Fibroblast of lung (primary cell): ENCODE data around the gene CASR. TPM values are rescaled to one million over a fixed set of nuclear protein-coding genes. Genes with fewer than 3 reads are reported as not detected.

Experiments used
- DNase-seq, 2 donors: peaks; one replicate each; pipeline versions ENCODE4 v3.0.0 to v3.0.0-alpha.2; 2010; ENCODE audit warnings: low read depth in 2 of 2
- H2AFZ ChIP-seq: 2 replicates; pipeline ENCODE4 v1.5.1; 2012; ENCODE audit warnings: low read length, control low read depth, inconsistent platforms
- H3K27ac ChIP-seq: 2 replicates; pipeline ENCODE4 v1.5.1; 2011; ENCODE audit warnings: low read length, control low read depth; ENCODE audit not compliant: insufficient read depth
- H3K27me3 ChIP-seq: 2 replicates; pipeline ENCODE4 v1.5.1; 2011; ENCODE audit warnings: mild to moderate bottlenecking, low read length; ENCODE audit not compliant: control insufficient read depth, insufficient read depth
- H3K36me3 ChIP-seq: 2 replicates; pipeline ENCODE4 v1.5.1; 2011; ENCODE audit warnings: low read length; ENCODE audit not compliant: control insufficient read depth, insufficient read depth
- H3K4me1 ChIP-seq: 2 replicates; pipeline ENCODE4 v1.5.1; 2011; ENCODE audit warnings: low read length; ENCODE audit not compliant: control insufficient read depth, insufficient read depth; ENCODE audit errors: extremely low read depth
- H3K4me2 ChIP-seq: 2 replicates; pipeline ENCODE4 v1.5.1; 2011; ENCODE audit warnings: low read length, control low read depth; ENCODE audit not compliant: insufficient read depth; ENCODE audit errors: extremely low read depth
- H3K4me3 ChIP-seq, 4 experiments: fragments of 200-600 bp in 1 of 4; sonication (generic) in 1 of 4; replicated peaks in 1 of 4; 2 replicates each; pipeline ENCODE4 v1.5.1; 2011 to 2016; ENCODE audit warnings: low read length in 4 of 4, low read depth in 3 of 4, mild to moderate bottlenecking in 3 of 4, control low read depth in 2 of 4, inconsistent platforms in 1 of 4, mixed read lengths in 1 of 4; ENCODE audit not compliant: insufficient read depth in 1 of 4; ENCODE audit errors: control extremely low read depth in 1 of 4
- H3K79me2 ChIP-seq: 2 replicates; pipeline ENCODE4 v1.5.1; 2012; ENCODE audit warnings: mild to moderate bottlenecking, low read length, inconsistent platforms; ENCODE audit not compliant: control insufficient read depth, insufficient read depth
- H3K9ac ChIP-seq: 2 replicates; pipeline ENCODE4 v1.5.1; 2011; ENCODE audit warnings: mild to moderate bottlenecking, low read length, control low read depth; ENCODE audit not compliant: insufficient read depth
- H3K9me3 ChIP-seq: 2 replicates; pipeline ENCODE4 v1.5.1; 2012; ENCODE audit warnings: low read depth, low read length; ENCODE audit not compliant: control insufficient read depth, insufficient read depth
- H4K20me1 ChIP-seq: 2 replicates; pipeline ENCODE4 v1.5.1; 2011; ENCODE audit warnings: low read length; ENCODE audit not compliant: control insufficient read depth, insufficient read depth; ENCODE audit errors: extremely low read depth
- CTCF ChIP-seq, 2 donors: IDR thresholded peaks in 1 of 2; conservative IDR thresholded peaks in 1 of 2; 1 replicate in 1 of 2; 2 replicates in 1 of 2; pipeline ENCODE4 v1.5.1; 2011 to 2012; ENCODE audit warnings: low read length in 2 of 2, control low read depth in 1 of 2, inconsistent platforms in 1 of 2, low read depth in 1 of 2, mild to moderate bottlenecking in 1 of 2
- EZH2 ChIP-seq: IDR thresholded peaks from 2 replicates; pipeline ENCODE4 v1.5.1; 2012; ENCODE audit warnings: low read length, control low read depth, mild to moderate bottlenecking; ENCODE audit errors: missing control alignments
- polyA plus RNA-seq, 2 donors: library from polyadenylated mRNA; depleted of rRNA in 1 of 2; stranded (reverse) in 1 of 2; unstranded in 1 of 2; fragments of >200 nt; gene quantifications; 2 replicates each; pipeline ENCODE4 v1.2.1, GENCODE V29; 2011 to 2012; ENCODE audit warnings: missing spikeins in 1 of 2
- total RNA-seq: library from RNA; depleted of rRNA; stranded (reverse); fragments of >200 nt; gene quantifications from 2 replicates; pipeline ENCODE4 v1.2.1, GENCODE V29; 2014

CASR gene
- total and polyA plus RNA-seq, 2 donors (not counting 1 experiment from before 2014, with no cell fraction given): under 0.01 TPM; not detected in 1

DNA sequence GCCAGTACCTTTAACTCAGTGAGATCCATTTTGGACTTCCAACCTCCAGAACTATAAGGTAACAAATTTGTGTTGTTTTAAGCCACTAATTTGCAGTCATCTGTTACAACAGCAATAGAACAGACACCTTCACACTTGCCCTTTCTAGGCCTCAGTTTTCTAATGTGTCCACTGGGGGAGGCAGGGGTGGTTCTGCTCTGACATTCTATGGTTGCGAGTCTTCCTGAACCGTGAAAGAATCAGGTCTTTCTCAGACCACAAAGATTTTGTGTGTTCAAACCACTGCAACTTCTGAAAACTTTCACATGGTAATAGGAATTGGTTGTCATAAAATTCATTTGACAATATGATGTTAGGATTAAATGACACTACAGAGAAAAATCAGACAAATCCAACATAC, 114.8 kb downstream of the CASR start:
- DNase-seq: no peak
- H3K27ac ChIP-seq: no peak overlapping the region
- TF ChIP-seq EZH2 (no peak), CTCF (conservative IDR thresholded peaks at IDR 0.05 in 1 of 2, IDR thresholded peaks at IDR 0.05 in 1 of 2; ENCODE audit: low read depth in 1 of 2, low read length in 2 of 2) (no peak)
- no peak overlapping the region for H3K4me3 ChIP-seq
- H3K4me1 ChIP-seq: no peaks in the 10 kb centered on the region
- no peaks in the 10 kb centered on the region for H3K9me3 ChIP-seq
- no peak overlapping the region for H3K9ac ChIP-seq
- H3K36me3 ChIP-seq: no peaks in the 10 kb centered on the region
- no peak overlapping the region for H2AFZ ChIP-seq
- no peaks in the 10 kb centered on the region for H4K20me1 ChIP-seq
- H3K27me3 ChIP-seq: no peaks in the 10 kb centered on the region
- H3K79me2 ChIP-seq: no peaks in the 10 kb centered on the region
- H3K4me2 ChIP-seq: no peak overlapping the region

- H4K20me1 ChIP-seq: no peaks in the 10 kb centered on the region
- H3K4me2 ChIP-seq: no peak overlapping the region
- no peak overlapping the region for H2AFZ ChIP-seq
- H3K79me2 ChIP-seq: no peaks in the 10 kb centered on the region
- no peak overlapping the region for H3K9ac ChIP-seq
- H3K27ac ChIP-seq: no peak overlapping the region
- DNase-seq: no peak
- no peaks in the 10 kb centered on the region for H3K36me3 ChIP-seq
- no peaks in the 10 kb centered on the region for H3K27me3 ChIP-seq
- no peaks in the 10 kb centered on the region for H3K4me1 ChIP-seq
- no peaks in the 10 kb centered on the region for H3K9me3 ChIP-seq
- TF ChIP-seq CTCF (conservative IDR thresholded peaks at IDR 0.05 in 1 of 2, IDR thresholded peaks at IDR 0.05 in 1 of 2; ENCODE audit: low read depth in 1 of 2, low read length in 2 of 2) (no peak), EZH2 (no peak)
- no peak overlapping the region for H3K4me3 ChIP-seq
These were observed 115.7 kb downstream of the CASR start for GRCh38 chr3:122299215-122299614.

GRCh38 chr3:122299872-122300460, 116.5 kb downstream of the CASR start:
- Histone ChIP-seq H3K36me3 (no peaks in the 10 kb centered on the region), H3K9me3 (no peaks in the 10 kb centered on the region), H3K9ac (no peak overlapping the region), H3K27ac (no peak overlapping the region), H3K4me3 (no peak overlapping the region), H3K27me3 (no peaks in the 10 kb centered on the region), H3K79me2 (no peaks in the 10 kb centered on the region), H4K20me1 (no peaks in the 10 kb centered on the region), H3K4me2 (no peak overlapping the region), H2AFZ (no peak overlapping the region), H3K4me1 (no peaks in the 10 kb centered on the region)
- DNase-seq: peak in 1 of 2 donors; percentile 42
- TF ChIP-seq CTCF (conservative IDR thresholded peaks at IDR 0.05 in 1 of 2, IDR thresholded peaks at IDR 0.05 in 1 of 2; ENCODE audit: low read depth in 1 of 2, low read length in 2 of 2) (peak; percentile 44 to 65), EZH2 (no peak)
